Stimulated activated CD4-positive, alpha-beta T cell treated with anti-CD3 and anti-CD28 coated beads, Interleukin-12 subunit alpha, Interleukin-12 subunit beta, amount 100 ng/mL, for 24 hours (primary cell): ENCODE results near the gene CATSPERZ.

Source experiments
- DNase-seq, 2 experiments: peaks; one replicate each; pipeline ENCODE4 v3.0.0-alpha.2; 2020; ENCODE audit warnings: low read depth in 2 of 2

The CATSPERZ gene

DNA sequence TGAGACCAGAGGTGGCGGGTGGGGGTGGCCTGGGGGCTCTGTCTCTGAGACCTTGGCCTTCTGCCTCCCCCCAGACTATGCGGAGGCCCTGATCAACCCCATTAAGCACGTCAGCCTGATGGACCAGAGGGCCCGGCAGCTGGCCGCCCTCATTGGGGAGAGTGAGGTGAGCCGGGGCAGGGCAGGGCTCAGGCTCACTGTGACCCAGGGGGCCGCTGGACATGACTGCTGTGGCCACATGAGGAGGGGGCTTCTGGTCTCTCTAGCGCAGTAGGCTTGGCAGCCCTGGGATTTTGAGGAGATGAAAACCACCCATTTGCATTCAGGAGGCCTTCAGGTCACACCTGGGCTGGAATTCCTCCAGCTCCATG, 36.2 kb upstream of the CATSPERZ start:
- no peak for DNase-seq

DNA sequence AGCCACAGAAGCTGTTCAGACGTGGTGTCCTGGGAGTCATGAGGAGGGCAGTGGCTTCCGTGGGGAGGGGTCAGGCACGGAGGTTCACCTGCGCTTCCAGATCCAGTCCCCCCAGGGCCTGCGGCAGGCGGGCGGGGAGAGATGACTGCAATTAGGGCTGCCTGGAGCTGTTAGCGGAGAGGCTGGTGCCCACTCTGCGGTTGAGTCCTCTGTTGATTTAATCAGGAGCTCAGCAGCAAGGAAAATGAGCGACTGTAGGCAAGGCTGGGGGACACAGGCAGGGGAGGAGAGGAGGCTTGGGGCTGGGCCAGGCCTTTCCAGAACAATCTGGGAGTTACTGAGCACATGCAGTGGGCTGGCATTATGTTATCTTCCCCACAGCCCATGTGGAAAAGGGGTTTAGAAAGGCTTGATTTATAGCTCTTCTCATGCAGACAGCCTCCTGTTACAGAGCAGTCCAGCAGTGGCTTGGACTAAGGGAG, 35.7 kb upstream of the CATSPERZ start:
- no peak for DNase-seq

DNA sequence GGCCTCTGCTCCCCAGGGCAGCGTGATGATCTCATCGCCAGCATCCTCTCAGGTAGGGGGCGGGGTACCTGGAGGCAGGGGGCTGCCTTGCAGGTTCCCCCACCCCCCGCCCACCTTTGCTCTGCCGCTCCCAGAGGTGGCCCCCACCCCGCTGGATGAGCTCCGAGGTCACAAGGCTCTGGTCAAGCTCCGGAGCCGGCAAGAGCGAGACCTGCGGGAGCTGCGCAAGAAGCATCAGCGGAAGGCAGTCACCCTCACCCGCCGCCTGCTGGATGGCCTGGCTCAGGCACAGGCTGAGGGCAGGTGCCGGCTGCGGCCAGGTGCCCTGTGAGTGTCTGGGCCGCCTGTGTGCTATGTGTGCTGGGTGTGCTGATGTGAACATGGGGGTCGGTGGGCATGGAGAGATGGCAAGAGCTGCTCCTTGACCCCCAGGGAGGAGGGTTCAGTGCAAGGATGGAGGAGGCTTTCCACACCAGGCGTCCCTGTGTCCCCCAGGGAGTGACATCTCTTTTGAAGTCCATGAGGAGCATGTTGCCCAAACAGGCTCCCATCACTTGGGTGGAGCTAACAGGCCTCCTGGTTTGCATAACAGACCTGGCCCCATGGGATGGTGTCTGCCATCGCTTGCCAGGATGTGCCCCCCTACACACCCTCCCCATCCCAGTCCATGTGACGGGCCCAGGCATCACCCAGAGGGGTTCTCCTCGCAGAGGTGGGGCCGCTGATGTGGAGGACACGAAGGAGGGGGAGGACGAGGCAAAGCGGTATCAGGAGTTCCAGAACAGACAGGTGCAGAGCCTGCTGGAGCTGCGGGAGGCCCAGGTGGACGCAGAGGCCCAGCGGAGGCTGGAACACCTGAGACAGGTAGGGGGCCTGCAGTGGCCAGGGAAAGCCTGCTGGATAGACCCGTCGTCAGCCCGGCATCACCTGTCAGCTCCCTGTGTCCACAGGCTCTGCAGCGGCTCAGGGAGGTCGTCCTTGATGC, 34.7 kb upstream of the CATSPERZ start:
- DNase-seq: no peak

DNA sequence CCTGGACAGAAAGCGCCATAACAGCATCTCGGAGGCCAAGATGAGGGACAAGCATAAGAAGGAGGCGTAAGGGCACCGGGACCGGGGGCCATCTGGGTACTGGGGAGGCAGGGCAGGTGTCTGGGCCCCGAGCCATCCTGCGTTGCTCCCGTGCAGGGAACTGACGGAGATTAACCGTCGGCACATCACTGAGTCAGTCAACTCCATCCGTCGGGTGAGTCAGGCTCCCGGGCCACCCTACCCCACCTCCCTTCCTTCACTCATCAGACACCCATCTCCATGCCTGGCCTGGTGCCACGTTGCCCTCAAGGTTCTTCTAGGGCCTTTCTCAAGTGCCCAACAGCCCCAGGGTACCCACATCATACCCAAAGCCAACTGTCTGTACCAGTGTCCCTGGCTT, 33.8 kb upstream of the CATSPERZ start:
- no peak for DNase-seq

DNA sequence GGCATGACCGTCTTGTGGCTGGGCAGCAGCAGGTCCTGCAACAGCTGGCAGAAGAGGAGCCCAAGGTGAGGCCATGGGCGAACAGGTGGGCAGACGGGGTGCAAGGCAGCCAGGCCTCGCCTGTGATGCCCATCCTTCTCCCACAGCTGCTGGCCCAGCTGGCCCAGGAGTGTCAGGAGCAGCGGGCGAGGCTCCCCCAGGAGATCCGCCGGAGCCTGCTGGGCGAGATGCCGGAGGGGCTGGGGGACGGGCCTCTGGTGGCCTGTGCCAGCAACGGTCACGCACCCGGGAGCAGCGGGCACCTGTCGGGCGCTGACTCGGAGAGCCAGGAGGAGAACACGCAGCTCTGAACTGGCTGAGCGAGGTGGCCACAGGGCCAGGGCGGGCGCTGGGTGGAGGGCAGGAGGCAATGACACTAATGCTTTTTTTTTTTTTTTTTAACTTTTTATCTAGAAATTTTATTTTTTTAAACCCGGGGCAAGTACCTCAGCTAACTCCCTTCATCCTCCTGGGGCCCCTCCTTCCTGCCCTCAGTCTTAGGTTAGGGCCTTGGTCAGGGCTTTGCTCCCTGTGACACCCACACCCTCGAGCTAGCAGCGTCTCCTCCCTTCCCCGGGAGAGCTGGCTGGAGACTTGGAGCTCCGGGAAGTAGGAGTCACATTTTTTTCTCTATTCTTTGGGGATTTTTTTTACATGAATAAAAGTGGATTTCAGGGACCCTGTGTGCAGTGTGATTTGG, 32.8 kb upstream of the CATSPERZ start:
- DNase-seq: no peak

DNA sequence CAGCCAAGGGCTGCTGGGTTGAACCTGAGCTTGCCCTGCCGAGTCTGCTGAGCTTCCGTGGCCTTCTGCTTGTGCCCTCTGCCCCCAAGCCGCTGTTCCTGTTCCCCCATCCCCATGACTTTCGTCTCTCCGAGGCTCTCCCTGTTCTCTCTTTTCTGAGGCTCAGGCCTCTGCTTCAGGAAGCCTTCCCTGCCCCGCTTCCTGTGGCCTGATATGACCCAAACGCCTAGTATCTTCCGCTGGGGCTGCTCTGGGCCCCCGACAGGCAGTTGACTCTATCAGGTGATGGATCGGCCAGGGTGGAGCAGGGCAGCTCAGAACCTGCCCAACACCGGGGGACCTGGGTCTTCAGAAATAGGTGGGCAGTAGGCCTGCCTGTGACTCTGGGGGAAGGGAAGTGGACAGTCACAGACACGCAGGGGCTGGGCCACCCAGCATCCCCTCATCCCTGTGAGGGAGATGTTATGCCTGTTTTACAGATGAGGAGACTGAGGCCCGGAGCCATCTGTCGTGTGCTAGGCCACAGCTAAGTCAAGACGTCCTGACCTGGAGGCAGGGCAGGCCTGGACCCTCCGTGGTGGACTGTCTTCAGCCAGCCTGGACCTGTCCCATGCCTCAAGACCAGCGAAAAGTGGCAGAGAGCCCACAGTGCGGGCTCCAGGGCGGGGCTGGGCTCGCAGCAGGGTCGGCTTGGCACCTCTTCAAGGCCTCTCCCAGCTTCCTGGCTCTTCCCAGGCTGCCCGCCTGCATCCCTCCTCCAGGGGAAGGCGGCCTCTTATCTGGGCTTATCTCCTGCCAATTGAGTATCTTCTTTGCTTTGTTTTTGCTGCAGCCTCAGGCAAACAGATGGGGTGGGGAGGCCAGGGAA, 31.9 kb upstream of the CATSPERZ start:
- DNase-seq: no peak

DNA sequence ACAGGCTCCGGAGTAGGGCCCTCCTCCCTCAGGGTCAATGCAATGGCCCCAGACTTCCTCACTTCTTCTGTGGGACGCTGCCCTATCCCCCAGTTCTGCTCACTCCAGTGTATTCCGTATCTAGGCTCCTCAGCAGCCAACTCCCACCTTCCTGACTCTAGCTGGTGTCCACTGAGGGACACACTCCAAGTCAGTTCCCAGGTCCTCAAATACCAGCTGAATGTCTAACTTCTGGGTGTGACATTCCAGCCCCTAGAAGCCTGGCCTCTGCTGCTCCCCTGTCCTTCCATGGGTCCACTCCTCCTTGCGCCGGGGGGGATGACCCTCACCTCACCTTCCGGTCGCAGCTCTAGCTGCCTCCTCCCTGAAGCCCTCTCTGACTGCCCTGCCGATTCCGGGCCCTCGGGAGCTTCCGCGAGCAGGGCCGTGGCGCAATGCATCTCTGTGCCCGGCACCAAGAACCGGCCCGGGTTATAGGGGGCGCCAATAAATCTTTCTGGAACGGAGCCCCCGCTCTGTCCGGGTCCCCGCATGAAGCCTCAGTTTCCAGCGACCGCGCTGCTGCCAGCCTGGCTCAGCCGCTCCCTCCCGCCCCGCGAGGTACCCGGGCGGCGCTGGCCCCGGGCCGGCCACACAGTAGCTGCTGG, 31.1 kb upstream of the CATSPERZ start:
- DNase-seq: peak; percentile 23 to 54

DNA sequence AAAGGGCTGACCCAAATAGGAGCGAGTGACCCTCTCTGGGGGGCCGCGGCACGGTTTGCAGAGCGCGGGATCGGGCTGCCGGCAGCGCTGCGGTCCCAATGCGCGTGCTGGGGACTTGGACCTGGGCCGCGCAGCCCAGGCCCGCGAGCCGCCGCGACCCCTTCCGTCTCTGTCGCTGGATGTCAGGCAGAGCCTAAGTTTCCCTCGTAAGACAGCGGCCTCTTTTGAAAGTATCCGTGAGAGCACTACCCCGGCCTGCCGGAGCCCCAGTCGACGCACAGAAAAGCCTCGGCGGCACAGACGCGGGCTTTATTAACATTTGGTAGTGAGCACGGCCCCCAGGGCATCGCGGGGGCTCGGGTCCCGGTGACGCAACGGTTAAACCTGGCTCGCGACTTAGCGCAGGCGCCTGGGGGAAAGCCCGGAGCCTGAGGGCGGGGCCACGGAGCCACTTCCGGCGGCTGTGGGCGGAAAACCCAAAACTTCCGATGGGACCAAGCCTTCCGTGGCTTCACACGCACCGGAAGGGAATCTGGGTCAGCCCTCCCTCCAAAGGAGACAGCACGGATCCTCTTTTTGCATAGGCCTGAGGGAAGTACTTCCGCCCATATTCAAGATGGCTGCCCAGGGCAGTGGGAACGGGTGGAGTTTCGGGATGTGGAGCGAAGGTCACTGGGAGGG, 30.5 kb upstream of the CATSPERZ start:
- peak; percentile 97 to 98 for DNase-seq

DNA sequence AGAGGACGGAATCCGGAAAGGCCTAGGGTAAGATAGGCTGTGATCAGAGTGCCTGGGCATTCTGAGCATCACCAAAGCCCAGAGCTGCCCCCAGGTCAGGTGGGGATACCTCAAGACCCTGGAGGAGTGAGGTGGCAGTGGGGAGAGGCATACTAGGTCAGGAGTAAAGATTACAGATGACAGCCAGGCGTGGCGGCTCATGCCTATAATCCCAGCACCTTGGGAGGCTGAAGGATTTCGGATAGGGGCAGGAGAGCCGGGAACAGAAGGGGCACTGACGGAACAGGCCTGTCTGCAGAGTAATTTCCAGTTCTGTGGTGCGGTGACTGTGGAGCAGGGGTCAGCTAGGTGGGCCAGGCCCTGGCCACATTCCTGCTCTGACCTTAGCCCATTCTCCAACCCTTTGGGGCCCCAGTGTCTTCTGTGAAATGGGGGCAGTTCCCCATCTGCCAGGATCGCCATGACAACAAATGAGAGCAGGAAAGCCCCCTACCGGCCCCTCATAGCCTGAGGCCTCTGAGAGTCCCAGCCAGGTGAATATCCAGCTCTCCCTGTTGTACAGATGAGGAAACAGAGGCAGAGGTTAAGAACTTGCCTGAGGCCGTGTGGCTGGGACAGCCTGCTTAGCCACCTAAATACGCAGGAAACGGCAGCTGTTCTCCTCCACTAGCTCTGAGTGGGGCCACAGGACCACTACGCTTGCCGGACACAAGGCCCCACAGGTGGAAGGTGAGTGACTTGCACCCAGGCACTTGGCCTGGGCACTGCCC, 24.9 kb upstream of the CATSPERZ start:
- DNase-seq: no peak

DNA sequence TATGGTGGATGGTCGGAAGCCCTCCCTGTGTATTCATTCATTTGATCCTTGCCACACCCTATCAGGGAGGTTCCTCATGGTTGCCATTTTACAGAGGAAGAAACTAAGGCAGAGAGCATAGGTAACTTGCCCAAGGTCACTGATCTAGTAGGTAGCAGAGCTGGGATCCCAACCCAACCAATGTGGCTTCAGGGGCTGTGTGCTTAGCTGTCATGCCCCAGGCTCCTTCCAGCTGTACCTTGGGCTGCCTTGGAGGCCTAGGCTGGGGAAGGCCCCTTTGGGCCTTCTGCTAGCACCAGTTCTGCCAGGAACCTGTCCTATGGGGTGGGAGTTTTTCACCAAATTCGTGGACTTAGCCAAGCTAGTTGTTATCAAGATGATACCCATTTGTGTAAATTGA, 24.3 kb upstream of the CATSPERZ start:
- DNase-seq: no peak

DNA sequence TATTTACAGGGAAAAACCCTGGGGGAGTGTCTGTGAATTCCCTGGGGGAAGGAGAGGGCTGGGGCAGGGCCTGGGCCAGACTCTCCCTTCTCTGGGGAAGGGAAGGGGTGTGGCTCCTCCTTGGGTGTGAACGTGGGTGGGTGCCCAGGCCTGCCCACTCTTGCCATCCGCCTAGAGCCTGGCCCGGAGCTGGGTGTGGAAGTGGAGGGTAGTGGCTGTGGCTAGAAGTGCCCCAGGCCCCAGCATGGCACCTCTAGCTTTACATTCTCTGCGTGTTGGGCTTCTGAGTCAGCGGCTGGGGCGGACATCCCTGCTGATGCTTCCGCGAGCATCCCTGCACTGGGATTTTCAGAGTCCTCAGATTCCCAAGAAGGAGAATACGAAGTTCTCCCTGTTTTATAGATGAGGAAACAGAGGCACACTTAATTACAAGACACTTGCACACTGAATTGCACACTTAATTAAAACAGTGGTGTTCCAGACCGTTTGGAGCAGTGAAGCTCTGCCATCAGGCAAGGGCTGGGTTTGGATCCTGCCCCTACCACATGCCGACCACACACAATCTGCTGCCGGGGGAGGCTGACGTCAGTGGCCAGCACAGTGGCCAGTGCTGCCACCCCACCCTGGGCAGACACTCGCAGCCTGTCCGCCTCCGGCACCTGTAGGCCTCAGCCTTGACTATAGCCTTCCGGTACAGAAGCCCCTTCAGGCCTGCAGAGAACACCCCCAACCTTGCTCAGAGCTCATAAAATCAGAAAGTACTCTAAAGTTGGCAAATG, 23.3 kb upstream of the CATSPERZ start:
- DNase-seq: no peak

DNA sequence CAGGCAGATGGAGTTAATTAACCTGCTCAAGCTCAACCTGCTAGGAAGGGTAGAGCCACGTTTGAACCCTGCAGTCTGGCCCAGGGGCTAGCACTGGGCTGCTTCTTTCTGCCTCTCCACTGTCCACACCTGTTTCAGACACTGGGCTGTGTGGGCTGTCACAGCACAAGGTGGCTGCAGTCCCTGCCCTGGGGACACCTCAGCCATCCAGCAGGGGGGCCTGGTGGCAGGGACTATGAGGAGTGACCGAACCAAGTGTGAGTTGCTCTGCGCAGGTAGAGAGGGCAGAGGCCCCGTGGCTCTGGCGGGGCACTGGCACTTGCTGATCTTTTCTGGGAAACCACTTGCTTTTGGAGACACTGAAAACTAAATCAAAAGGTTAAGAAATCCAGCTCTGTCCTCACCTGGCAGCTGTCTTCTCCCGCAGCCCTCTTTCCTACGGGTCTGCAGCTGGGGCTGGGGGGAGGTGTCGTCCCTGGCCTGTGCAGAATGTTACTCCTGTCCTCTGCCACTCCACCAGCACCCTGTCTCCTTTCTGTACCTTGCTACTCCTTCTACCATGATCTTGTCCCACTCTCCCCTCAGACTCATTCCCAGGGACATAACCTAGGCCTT, 21.5 kb upstream of the CATSPERZ start:
- no peak for DNase-seq

DNA sequence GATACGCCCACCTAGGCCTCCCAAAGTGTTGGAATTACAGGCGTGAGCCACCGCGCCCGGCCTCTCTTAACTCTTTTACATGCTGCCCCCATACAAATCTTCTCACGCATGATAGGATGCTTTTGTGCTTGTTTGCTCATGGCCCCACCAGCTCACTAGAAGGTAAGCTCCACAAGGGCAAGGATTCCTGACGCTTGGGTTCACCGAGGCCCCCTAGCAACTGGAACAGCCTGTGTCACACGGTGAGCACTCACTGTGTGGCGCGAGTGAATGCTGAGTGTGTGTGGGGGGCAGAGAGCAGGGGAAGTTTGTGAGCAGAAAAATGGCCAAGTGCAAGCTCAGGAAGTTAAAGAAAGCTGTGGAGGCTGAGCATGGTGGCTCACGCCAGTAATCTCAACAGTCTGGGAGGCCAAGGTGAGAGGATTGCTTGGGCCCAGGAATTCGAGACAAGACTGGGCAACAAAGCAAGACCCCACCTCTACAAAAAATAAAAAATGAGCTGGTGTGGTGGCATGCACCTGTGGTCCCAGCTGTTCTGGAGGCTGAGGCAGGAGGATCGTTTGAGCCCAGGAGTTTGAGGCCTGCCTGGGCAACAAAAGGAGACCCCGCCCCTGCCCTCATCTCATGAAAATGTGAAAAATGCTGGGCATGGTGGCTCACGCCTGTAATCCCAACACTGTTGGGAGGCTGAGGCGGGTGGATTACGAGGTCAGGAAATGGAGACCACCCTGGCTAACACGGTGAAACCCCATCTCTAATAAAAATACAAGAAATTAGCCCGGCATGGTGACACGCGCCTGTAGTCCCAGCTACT, 18.0 kb upstream of the CATSPERZ start:
- no peak for DNase-seq

DNA sequence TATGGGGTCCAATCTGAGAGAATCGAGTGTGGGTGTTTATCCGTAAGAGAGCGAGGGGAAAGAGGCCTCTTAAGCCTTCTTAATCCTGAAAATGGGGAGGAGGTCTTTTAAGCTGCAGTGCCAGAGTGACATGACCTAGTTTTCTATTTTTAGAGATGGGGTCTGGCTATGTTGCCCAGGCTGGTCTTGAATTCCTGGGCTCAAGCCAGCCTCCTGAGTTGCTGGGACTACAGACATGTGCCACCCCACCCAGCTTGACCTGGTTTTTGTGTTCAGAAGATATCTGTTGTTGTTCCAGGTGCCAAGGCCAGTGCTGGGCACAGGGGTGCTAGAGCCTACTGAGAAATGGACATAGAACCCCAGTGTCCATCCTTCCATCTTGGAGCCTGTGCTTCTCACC, 17.1 kb upstream of the CATSPERZ start:
- DNase-seq: no peak

DNA sequence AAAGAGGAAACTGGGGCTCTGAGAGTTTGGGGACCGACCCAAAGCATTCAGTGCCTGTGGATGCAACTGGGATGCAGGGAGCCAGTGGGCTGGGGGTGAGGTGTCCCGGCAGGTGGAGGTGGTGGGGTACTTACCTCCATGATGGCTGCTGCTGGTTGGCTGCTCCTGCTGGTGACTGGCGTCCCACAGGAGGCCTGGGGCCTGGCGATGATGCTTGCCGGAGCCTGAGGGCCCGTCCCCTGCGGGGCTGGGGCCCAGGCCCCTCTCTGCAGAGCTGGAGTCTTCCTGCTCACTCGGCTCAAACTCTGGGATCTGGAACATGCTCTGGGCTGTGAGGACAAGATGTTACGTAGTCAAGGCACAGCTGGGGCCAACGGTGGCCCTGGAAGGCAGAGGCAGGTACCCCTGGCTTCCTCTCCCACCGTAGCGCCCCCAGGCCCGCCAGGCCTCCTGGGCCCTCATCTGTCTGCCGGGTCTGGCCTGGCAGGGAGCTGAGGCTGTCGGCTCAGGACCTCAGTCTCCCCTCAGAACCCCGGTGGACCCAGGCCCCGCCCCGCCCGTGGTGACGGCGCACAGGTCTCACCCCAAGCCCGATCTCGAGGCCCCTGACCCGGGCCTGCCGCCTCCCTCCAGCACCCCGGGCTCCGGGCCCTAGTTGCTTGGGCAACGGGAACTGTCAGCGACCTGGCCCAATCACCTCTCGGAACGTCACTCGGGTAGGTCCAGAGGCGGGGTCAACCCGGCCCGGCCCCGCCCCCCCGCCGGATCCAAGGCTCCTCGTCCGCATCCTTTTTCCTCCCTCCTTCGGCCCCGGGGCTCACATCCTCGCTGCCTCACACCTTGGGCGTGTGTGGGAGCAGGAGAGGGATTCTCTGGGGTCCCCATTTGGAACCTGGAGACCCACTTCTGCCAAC, 15.9 kb upstream of the CATSPERZ start, which contains the start of gene BAD:
TSS of gene BAD (minus strand) at position 618 of the 914 bp plus-strand sequence. CDS start at position 321, 297 bp downstream.
- peak; percentile 87 to 93 for DNase-seq
